HG03135 (cell line): ENCODE measurements around the gene DCN.

Experiments used
- ATAC-seq: cut with Tn5 transposase; IDR thresholded peaks from one replicate; pipeline ENCODE4 v1.9.1; 2021; ENCODE audit warnings: mild to moderate bottlenecking, moderate library complexity; ENCODE audit not compliant: unreplicated experiment

DCN gene

GRCh38 chr12:91104812-91105466 lies 77.7 kb downstream of the DCN start:
- no peak for ATAC-seq

- no peak for ATAC-seq
Measured at GRCh38 chr12:91103624-91104023, 79.0 kb downstream of the DCN start.

GRCh38 chr12:91103101-91103500 lies 79.5 kb downstream of the DCN start:
- ATAC-seq = no peak

- ATAC-seq = no peak
Measured at GRCh38 chr12:91100906-91101305, 81.7 kb downstream of the DCN start.

GRCh38 chr12:91099836-91100235 lies 82.8 kb downstream of the DCN start:
- ATAC-seq = no peak

GRCh38 chr12:91099341-91099740 lies 83.3 kb downstream of the DCN start:
- ATAC-seq = no peak

- ATAC-seq = no peak
Measured at GRCh38 chr12:91098941-91099340, 83.7 kb downstream of the DCN start.

- no peak for ATAC-seq
Measured at GRCh38 chr12:91098461-91098860, 84.2 kb downstream of the DCN start.

- no peak for ATAC-seq
Measured at GRCh38 chr12:91094957-91095356, 87.7 kb downstream of the DCN start.

- no peak for ATAC-seq
Measured at GRCh38 chr12:91094032-91094662, 88.5 kb downstream of the DCN start.

GRCh38 chr12:91093341-91093740 lies 89.3 kb downstream of the DCN start:
- no peak for ATAC-seq

- no peak for ATAC-seq
Measured at GRCh38 chr12:91091916-91092715, 90.5 kb downstream of the DCN start.
